ENCODE data around the gene BLMH.

DNA sequence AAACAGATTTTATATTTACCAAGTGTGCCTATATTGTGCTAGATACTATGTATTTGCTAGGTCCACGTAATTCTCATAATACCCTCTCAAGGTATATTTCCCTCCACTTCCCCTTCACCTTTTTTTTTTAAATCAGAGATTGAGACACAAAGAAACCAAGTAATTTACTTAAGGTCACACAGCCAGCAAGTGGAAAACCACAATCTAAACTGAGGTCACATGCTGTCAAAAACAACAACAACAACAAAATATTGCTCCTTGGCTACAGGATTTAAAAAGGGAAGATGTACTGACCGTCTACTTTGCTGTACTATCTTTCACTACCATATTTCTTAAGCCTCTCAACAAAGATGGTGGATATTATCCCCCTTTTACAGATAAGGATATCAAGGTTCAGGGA is 15.8 kb downstream of the BLMH start:
- no peak for TF ChIP-seq CTCF (conservative IDR thresholded peaks at IDR 0.05; ENCODE audit: low read depth, low read length)
- TF ChIP-seq EZH2 (IDR thresholded peaks at IDR 0.05; ENCODE audit: borderline replicate concordance, low read depth, low read length, poor library complexity, severe bottlenecking) = no peak

All from A673 (cell line).